Measurements from ENCODE around the gene TTC7B.

- TF ChIP-seq, protein P1, sequence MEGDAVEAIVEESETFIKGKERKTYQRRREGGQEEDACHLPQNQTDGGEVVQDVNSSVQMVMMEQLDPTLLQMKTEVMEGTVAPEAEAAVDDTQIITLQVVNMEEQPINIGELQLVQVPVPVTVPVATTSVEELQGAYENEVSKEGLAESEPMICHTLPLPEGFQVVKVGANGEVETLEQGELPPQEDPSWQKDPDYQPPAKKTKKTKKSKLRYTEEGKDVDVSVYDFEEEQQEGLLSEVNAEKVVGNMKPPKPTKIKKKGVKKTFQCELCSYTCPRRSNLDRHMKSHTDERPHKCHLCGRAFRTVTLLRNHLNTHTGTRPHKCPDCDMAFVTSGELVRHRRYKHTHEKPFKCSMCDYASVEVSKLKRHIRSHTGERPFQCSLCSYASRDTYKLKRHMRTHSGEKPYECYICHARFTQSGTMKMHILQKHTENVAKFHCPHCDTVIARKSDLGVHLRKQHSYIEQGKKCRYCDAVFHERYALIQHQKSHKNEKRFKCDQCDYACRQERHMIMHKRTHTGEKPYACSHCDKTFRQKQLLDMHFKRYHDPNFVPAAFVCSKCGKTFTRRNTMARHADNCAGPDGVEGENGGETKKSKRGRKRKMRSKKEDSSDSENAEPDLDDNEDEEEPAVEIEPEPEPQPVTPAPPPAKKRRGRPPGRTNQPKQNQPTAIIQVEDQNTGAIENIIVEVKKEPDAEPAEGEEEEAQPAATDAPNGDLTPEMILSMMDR (IDR thresholded peaks at IDR 0.05) = no peak
- TF ChIP-seq EP300 (IDR thresholded peaks at IDR 0.05) = no peak
- no peak for TF ChIP-seq POLR2A (IDR thresholded peaks at IDR 0.05)
Measured at GRCh38 chr14:90619911-90620310, 196.3 kb downstream of the TTC7B start.
